ENCODE results near the gene RFC3.

DNA sequence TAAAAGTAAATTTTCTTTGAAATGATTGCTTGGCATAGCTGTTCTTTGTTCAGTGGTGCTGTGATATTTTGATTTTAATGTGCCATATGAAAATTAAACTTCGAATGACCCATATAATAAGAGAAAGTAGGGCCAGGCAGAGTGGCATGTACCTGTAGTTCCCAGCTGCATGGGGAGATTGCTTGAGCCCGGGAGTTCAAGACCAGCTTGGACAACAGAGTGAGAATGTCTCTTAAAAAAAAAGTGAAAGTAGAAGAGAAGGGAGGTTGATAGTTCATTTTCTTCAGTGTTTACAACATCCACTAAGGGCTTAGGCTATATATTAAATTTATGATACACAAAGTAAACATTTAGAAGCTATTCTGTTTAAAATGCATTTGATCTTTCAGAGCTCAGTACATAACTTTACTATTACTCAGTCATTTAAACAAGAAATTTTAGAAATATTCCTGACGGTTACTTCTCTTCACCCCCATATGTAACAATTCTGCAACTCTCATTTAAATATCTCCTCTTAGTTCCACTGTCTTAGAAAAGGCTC is 17.2 kb upstream of the RFC3 start:
- TF ChIP-seq POLR2AphosphoS5 (IDR thresholded peaks at IDR 0.05; ENCODE audit: low read depth, low read length) (no peak), SIN3A (IDR thresholded peaks at IDR 0.05; ENCODE audit: borderline replicate concordance, insufficient read depth, low read depth, low read length) (no peak)
- TF ChIP-seq, protein P1, sequence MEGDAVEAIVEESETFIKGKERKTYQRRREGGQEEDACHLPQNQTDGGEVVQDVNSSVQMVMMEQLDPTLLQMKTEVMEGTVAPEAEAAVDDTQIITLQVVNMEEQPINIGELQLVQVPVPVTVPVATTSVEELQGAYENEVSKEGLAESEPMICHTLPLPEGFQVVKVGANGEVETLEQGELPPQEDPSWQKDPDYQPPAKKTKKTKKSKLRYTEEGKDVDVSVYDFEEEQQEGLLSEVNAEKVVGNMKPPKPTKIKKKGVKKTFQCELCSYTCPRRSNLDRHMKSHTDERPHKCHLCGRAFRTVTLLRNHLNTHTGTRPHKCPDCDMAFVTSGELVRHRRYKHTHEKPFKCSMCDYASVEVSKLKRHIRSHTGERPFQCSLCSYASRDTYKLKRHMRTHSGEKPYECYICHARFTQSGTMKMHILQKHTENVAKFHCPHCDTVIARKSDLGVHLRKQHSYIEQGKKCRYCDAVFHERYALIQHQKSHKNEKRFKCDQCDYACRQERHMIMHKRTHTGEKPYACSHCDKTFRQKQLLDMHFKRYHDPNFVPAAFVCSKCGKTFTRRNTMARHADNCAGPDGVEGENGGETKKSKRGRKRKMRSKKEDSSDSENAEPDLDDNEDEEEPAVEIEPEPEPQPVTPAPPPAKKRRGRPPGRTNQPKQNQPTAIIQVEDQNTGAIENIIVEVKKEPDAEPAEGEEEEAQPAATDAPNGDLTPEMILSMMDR (IDR thresholded peaks at IDR 0.05): no peak

Data from Panc1 (cell line).